Measurements from ENCODE around the gene SULT2A1. TPM values are rescaled to one million over a fixed set of nuclear protein-coding genes. Genes with fewer than 3 reads are reported as not detected.

Gene SULT2A1
- total RNA-seq, 1 experiment from 2014 or later: 0.27 TPM

GRCh38 chr19:47832723-47833122, 53.4 kb downstream of the SULT2A1 start:
- ChIA-PET POLR2A (no interaction called here), RAD21 (ENCODE audit: low non-redundant PET in 1 of 2, low total read pairs in 2 of 2, uncharacterized antibody in 2 of 2, unreplicated experiment in 2 of 2) (no interaction called here), CTCF (no interaction called here)
- no peak for DNase-seq (ENCODE audit: low read depth, low spot score)
- Histone ChIP-seq H3K27ac (ENCODE audit: low read depth, low read length) (no peak overlapping the region), H3K79me2 (ENCODE audit: insufficient read depth, low read length) (no peaks in the 10 kb centered on the region), H3K9ac (ENCODE audit: low read length) (no peak overlapping the region), H3K9me3 (ENCODE audit: control insufficient read depth in 1 of 2, insufficient read depth in 1 of 2, low read depth in 1 of 2, low read length in 2 of 2) (no peaks in the 10 kb centered on the region), H3K36me3 (ENCODE audit: control insufficient read depth in 1 of 2, insufficient read depth in 2 of 2, low read length in 2 of 2) (no peaks in the 10 kb centered on the region), H3K4me3 (replicated peaks in 1 of 2; ENCODE audit: low read depth in 1 of 2, low read length in 2 of 2) (no peak overlapping the region), H3K27me3 (ENCODE audit: insufficient read depth, low read length) (no peaks in the 10 kb centered on the region), H4K20me1 (ENCODE audit: insufficient read depth) (no peaks in the 10 kb centered on the region), H3K9me2 (ENCODE audit: insufficient read depth) (no peaks in the 10 kb centered on the region), H3K4me2 (ENCODE audit: low read length) (no peak overlapping the region), H3K4me1 (ENCODE audit: control insufficient read depth in 1 of 2, insufficient read depth in 2 of 2, low read length in 2 of 2) (no peaks in the 10 kb centered on the region), H2AFZ (ENCODE audit: low read depth, low read length, poor library complexity, severe bottlenecking) (no peak overlapping the region)
- intact Hi-C loops (cut with micrococcal nuclease): no loop called here
- ATAC-seq: no peak
- BruUV-seq (replicated peaks): no TSS peak
- TF ChIP-seq CBX3 (IDR thresholded peaks at IDR 0.05; ENCODE audit: low read depth) (no peak), SIN3A (IDR thresholded peaks at IDR 0.05; ENCODE audit: low read depth) (no peak), EZH2 (IDR thresholded peaks at IDR 0.05) (no peak), MAX (IDR thresholded peaks at IDR 0.05) (no peak), CEBPB (IDR thresholded peaks at IDR 0.05; ENCODE audit: low read depth) (no peak), FOSL1 (IDR thresholded peaks at IDR 0.05; ENCODE audit: low read depth) (no peak), POLR2A (IDR thresholded peaks at IDR 0.05; ENCODE audit: borderline replicate concordance, extremely low read depth, insufficient read depth, insufficient read length) (no peak), SP1 (IDR thresholded peaks at IDR 0.05; ENCODE audit: low read depth) (no peak), ATF3 (IDR thresholded peaks at IDR 0.05) (no peak)

- H3K4me3 ChIP-seq (replicated peaks in 1 of 2; ENCODE audit: low read depth in 1 of 2, low read length in 2 of 2): no peak overlapping the region
- POLR2A ChIA-PET: no interaction called here
- peaks cover 0 to 8% of the 10 kb centered on the region in 2 experiments; a peak in 1 of 4 replicates for H3K9me3 ChIP-seq (ENCODE audit: control insufficient read depth in 1 of 2, insufficient read depth in 1 of 2, low read depth in 1 of 2, low read length in 2 of 2)
- no peak overlapping the region for H3K4me2 ChIP-seq (ENCODE audit: low read length)
- no peaks in the 10 kb centered on the region for H3K79me2 ChIP-seq (ENCODE audit: insufficient read depth, low read length)
- TF ChIP-seq CBX3 (IDR thresholded peaks at IDR 0.05; ENCODE audit: low read depth) (no peak), POLR2A (IDR thresholded peaks at IDR 0.05; ENCODE audit: borderline replicate concordance, extremely low read depth, insufficient read depth, insufficient read length) (no peak), ZNF274 (IDR thresholded peaks at IDR 0.05; ENCODE audit: low read depth, low read length) (no peak), SP1 (IDR thresholded peaks at IDR 0.05; ENCODE audit: low read depth) (no peak), RAD21 (IDR thresholded peaks at IDR 0.05; ENCODE audit: low read depth) (no peak), ZFX (IDR thresholded peaks at IDR 0.05) (no peak), YY1 (IDR thresholded peaks at IDR 0.05; ENCODE audit: extremely low read depth, insufficient replicate concordance, low read depth, low read length) (no peak), MAX (IDR thresholded peaks at IDR 0.05) (no peak), EZH2 (IDR thresholded peaks at IDR 0.05) (no peak), SRF (IDR thresholded peaks at IDR 0.05; ENCODE audit: low read depth) (no peak), EGR1 (IDR thresholded peaks at IDR 0.05; ENCODE audit: low read depth) (no peak), CTCF (IDR thresholded peaks at IDR 0.05 in 2 of 3, conservative IDR thresholded peaks at IDR 0.05 in 1 of 3; ENCODE audit: borderline replicate concordance in 1 of 3, insufficient read depth in 1 of 3, low read depth in 2 of 3, low read length in 2 of 3) (no peak), ATF3 (IDR thresholded peaks at IDR 0.05) (no peak), SIN3A (IDR thresholded peaks at IDR 0.05; ENCODE audit: low read depth) (no peak)
- CTCF ChIA-PET: no interaction called here
- ATAC-seq (no peak), DNase-seq (ENCODE audit: low read depth, low spot score) (no peak)
- intact Hi-C loops (cut with micrococcal nuclease): no loop called here
- no TSS peak for BruUV-seq (replicated peaks)
- no peaks in the 10 kb centered on the region for H3K36me3 ChIP-seq (ENCODE audit: control insufficient read depth in 1 of 2, insufficient read depth in 2 of 2, low read length in 2 of 2)
- H3K27ac ChIP-seq (ENCODE audit: low read depth, low read length): no peak overlapping the region
- H3K9ac ChIP-seq (ENCODE audit: low read length): no peak overlapping the region
- H3K4me1 ChIP-seq (ENCODE audit: control insufficient read depth in 1 of 2, insufficient read depth in 2 of 2, low read length in 2 of 2): no peaks in the 10 kb centered on the region
- H4K20me1 ChIP-seq (ENCODE audit: insufficient read depth): no peaks in the 10 kb centered on the region
- no peaks in the 10 kb centered on the region for H3K27me3 ChIP-seq (ENCODE audit: insufficient read depth, low read length)
- RAD21 ChIA-PET (ENCODE audit: low non-redundant PET in 1 of 2, low total read pairs in 2 of 2, uncharacterized antibody in 2 of 2, unreplicated experiment in 2 of 2): interaction anchor here in 1 of 2 experiments (0.6 kb wide), 1 partner anchor 1004 kb away, joined by 3 read pairs; no protein-coding TSS in a partner anchor
- no peaks in the 10 kb centered on the region for H3K9me2 ChIP-seq (ENCODE audit: insufficient read depth)
- no peak overlapping the region for H2AFZ ChIP-seq (ENCODE audit: low read depth, low read length, poor library complexity, severe bottlenecking)
Observed at GRCh38 chr19:47826800-47827199, 59.3 kb downstream of the SULT2A1 start.
